HG03354 (cell line): ENCODE measurements around the gene TMEM248.
"Not testable (repeated sequence)": the region's sequence is repeated elsewhere in the genome, so short reads cannot be mapped to it uniquely, and the experiment has no call there.

ENCODE experiments used
- ATAC-seq: cut with Tn5 transposase; IDR thresholded peaks from one replicate; pipeline ENCODE4 v1.9.1; 2021; ENCODE audit warnings: mild to moderate bottlenecking; ENCODE audit not compliant: unreplicated experiment, poor library complexity, severe bottlenecking

The TMEM248 gene

DNA sequence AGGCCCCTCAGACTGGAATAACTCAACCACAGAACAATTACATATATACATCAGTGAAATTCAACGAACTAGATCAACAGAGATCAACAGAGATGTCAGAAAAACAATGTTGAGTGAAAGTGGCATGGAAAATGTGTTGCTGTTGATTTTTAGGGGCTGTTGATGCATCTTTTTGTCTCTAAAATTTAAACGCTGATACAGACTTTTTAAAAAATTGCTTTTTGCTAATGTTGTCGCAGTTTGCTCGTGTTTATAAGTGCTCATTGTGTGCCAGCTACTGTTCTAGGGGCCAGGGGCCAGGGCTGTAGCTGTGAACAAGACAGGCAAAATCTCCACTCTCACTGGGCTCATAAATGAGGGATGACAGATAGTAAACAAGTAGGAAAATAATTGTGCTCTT is 18.3 kb downstream of the TMEM248 start:
- no peak for ATAC-seq

DNA sequence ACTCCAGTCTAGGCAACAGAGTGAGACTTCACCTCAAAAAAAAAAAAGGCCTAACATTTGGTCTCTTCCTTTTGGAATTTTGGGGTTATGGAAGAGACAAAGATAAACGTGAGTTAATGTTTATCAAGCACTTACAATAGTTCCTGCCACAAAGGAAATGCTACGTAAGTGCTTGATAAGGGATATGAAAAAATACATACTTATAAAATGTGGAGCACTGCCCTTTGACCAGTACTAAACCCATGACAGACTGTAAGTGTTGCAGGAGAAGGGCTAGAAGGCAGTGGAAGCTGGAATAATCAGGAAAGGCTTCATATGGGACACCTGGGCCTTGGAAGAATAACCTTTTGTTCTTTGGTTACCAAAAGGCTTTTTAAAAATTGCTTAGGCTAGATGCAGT is 25.5 kb downstream of the TMEM248 start:
- ATAC-seq = no peak

DNA sequence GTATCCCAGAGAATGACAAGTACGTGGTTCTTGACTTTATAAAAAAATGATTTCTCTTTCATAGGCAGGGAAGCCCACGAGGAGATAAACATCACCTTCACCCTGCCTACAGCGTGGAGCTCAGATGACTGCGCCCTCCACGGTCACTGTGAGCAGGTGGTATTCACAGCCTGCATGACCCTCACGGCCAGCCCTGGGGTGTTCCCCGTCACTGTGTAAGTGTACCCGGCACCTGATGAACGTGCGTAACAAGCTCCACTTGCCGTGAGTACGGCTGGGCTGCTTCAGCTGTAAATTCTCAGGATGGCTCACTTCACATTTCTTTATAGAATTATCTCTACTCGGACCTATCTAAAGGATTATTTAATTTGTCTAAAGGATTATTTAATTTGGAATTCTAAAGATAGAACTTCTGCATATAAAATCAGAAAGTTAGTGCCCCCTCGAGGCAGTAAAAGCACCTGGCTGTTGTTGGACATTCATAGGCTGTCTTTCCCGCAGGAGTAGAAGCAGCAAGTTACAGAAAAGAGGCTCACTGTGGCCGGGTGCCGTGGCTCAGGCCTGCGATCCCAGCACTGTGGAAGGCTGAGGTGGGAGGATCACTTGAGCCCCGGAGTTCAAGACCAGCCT is 27.6 kb downstream of the TMEM248 start:
- no peak for ATAC-seq

DNA sequence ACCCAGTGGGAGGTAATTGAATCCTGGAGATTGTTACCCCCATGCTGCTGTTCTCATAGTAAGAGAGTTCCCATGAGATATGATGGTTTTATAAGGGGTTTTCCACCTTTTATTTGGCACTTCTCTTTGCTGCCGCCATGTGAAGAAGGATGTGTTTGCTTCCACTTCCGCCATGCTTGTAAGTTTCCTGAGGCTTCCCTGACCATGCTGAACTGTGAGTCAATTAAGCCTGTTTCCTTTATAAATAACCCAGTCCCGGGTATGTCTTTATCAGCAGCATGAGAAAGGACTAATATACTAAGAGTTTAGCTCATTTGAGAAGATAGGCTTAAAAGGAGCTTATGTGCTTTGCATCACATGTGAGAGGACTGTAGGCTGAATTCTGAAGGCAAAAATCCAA is 29.3 kb downstream of the TMEM248 start:
- ATAC-seq = no peak

DNA sequence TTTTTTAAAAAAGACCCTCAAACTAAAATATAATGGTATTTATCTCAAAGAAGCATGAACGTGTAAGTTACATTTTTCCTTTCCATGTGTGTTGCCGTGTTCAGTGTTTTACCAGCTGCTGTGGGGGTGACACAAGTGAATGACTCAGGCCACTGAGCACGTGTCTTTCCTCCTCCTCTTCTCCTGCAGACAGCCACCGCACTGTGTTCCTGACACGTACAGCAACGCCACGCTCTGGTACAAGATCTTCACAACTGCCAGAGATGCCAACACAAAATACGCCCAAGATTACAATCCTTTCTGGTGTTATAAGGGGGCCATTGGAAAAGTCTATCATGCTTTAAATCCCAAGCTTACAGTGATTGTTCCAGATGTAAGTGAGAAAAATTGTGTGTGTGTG is 29.7 kb downstream of the TMEM248 start:
- no peak for ATAC-seq

DNA sequence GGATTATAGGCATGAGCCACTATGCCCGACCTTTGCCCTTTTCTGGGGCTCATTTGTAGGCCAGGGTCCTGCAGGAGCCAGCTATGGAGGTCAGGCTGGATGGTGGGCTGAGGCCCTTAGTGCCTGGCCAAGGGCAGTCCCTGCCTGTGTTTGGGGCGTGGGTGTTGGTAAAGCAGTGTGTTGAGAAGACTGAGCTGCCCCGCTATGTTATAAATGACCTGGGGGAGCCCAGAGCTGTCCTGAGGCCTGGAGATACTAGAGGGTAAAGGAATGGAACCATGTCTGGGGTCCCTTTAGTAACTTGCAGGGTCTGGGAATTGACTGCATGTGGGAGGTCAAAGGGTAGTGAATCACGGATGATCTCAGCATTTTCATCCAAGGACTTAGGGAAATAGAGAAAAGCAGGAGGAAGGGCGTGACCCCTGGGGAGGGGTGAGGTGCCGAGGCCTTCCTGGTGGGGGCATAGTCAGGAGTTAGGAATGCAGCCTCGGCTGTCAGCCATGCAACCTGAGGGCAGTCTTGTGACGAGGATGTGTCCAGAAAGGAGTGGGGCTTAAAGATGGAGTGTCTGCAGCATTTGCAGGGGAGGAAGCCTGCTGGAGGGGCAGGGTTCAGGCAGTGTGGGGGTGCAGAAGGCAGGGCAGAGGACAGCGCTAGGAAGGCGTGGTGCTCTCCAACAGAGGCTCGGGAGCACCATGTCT is 31.5 kb downstream of the TMEM248 start:
- ATAC-seq = no peak

DNA sequence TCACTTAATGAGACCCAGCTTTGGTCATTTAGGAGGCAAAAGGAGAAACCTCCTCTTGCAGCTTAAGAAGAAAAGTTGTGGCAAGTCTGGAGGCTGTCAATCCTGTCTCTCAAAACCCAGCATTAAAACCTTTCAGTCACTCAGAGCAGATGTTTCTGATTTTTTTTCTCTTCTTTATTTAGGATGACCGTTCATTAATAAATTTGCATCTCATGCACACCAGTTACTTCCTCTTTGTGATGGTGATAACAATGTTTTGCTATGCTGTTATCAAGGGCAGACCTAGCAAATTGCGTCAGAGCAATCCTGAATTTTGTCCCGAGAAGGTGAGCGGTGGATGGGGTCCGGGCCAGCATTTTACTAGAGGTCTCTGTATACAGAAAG is 32.0 kb downstream of the TMEM248 start:
- no peak for ATAC-seq

DNA sequence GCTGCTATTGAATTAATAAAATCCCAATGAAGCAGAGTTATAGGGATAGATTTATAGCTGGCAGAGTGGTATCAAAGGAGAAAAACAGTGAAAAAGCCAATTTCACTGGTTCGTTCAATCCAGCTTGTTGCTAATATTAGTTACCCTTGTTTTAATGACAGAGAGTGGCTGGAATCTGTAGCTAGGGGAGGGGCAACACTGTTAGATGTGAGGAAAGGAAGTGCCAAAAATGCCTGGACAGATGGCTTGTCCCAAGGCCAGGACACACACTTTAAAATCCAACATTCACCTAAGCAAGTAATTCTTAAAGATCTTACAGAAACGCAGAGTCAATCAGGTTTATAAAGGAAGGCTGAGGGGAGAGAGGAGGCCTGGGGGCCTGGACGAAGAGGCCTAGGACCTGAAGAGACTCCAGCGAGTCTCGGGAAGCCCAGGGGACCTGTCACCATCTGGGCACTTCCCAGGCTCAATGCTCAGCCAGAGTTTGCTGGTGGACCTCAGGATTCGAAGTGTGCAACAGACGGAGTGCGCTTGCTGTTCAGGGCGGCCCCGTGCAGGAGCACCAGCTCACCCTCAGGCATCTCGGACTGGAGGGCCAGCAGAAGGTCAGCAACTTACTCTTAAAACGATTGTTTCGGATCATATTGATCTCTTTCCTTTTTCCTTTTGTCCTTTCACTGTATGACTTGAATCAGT is 36.7 kb downstream of the TMEM248 start:
- ATAC-seq = no peak

DNA sequence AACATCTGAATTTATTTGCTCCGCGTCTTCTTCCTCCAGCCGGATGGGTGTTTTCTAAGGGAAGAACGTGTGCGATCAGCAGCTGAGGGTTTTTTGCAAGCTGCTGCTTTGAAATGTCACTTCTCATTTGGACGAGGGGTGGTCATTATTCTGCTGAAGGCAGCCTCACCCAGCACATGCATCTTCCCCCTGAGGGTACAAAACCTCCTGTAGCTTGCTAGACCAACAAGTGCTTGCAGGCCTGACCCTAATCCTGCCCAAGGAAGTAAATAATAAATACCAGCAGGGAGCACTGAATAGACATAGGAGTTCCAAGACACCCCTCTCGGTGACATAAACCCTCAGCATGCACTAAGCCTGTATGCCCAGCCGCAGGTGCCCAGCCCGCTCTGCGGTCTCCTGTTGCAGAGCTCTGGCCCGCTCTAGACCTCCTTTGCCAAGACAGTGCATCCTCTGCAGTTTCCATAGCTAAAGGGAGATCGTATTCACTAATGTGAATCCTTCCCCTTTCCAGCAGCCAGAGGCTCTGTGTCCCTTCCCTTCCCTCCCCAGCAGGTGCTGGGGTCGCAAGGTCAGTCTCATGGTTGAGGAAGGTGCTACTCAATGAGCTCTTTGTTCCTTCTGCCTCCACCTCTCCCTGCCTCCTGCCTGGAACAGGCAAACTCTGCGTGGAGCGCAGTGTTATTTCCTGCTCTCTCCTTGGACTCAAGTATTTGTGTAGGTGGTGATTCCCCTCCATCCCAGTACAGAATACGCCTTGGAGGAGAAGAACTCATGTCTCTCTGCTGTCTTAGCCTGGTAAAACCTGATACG is 37.7 kb downstream of the TMEM248 start:
- ATAC-seq = no peak

DNA sequence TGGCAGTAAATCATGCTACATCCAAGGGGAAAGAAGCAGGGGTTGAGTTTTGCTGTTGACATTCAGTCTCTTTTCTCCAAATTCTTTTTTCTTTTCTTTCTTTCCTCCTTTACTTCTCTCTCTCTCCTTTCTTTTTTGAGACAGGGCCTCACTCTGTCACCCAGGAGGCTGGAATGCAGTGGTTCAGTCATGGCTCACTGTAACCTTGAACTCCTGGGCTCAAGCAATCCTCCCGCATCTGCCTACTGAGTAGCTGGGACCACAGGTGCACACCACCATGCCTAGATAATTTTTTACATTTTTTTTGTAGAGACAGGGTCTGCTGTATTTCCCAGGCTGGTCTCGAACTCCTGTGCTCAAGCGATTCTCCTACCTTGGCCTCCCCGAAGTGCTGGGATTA is 39.2 kb downstream of the TMEM248 start:
- ATAC-seq = no peak

DNA sequence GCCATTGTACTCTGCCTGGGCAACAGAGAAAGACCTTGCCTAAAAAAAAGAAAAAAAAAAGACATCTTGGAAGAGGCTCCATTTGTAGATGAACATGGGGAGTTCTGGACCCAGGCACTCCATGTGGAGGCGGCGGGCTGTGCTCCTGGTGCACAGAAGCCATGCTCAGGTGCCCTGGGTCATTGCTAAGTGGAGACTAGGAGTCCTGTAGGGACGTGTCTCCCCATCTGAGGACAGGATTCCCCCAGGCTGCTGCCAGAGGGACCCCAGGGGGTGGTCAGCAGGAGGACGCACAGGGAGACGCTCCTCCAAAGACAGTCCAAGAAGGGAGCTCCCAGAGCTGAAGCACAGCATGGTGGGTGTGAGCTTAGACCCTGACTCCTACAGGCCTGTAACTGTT is 40.1 kb downstream of the TMEM248 start:
- ATAC-seq = no peak

DNA sequence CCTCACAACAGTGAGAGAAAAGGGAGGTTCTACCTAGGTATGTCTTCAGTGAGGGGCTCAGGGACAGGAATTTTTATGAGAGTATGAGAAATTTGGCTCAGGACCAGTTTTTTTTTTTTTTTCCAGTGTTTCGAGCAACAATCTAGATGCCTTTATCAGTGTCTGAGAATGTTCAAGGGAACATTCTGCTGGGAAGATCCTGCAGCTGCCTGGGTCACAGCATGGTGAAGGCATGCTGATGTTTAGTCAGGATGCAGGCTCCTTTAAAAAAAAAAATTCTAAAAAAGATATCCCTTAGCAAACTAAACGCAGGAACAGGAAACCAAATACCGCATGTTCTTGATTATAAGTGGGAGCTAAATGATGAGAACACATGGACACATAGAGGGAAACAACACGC is 43.4 kb downstream of the TMEM248 start:
- no peak for ATAC-seq

DNA sequence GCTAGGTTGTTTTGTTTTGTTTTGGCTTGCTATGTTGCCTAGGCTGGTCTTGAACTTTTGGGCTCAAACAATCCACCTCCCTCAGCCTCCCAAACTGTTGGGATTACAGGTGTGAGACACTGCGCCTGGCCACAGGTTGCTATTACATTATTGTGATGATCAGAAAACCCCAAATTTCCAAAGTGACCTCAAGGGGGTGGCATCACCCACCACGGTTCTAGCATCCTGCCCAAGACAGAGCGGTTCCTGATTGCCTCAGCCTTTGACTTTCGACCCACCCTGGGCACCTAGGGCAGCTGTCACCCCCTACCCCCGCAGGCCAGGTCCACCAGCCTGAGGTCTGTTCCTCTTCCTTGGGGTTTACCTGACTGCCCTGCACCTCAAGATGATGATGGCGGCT is 46.0 kb downstream of the TMEM248 start:
- ATAC-seq = no peak

DNA sequence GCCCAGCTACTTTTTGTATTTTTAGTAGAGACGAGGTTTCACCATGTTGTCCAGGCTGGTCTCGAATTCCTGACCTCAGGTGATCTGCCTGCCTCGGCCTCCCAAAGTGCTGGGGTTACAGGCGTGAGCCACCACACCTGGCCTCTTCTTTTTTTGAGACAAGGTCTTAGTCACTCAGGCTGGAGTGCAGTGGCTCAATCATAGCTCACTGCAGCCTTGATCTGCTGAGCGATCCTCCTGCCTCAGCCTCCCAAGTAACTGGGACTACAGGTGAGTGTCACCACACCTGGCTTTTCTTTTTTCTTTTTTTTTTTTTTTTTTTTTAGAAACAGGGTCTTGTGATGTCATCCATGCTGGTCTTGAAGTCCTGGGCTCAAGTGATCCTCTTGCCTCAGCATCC is 48.0 kb downstream of the TMEM248 start:
- ATAC-seq = not testable (repeated sequence)

DNA sequence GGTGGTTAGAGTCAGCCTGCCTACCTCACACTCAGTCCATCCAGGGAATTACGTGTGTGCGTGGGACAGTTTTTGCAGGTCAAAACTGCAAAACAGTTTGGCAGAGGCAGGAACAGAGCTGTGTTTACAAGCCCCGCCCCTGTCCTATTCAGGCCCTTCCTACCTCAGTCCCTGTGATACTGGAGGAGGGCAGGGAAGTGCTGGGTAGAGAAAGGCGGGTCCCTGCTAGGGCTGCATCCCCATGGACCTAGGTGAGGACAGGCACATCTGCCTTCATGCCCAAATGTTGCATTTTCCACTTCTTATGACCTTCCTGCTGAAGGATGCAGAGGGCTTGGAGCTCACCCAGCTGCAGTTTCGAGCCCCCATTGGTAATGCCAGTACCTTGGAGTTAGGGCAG is 49.3 kb downstream of the TMEM248 start:
- ATAC-seq = no peak

DNA sequence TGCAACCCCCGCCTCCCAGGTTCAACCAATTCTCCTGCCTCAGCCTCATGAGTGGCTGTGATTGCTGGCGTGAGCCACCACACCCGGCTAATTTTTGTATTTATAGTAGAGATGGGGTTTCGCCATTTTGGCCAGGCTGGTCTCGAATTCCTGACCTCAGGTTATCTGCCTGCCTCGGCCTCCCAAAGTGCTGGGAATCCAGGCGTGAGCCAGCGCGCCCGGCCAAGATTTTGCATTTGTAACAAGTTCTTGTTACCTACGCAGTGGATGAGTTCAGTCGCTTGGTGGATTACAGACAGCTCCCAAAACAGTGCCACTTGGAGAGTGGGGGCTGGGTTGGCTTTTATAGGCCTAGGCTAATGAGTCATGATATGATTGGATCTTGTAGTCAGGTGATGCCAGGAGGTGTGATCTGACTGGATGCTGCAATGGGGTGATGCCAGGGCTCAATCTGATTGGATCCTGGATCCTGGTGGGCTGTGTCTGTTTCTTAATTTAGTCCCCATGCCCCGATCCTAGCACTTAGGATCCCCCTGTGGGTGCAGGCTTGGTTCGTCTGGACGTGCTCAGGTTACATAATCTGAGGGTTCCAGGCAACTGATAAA is 54.1 kb downstream of the TMEM248 start:
- ATAC-seq = no peak

DNA sequence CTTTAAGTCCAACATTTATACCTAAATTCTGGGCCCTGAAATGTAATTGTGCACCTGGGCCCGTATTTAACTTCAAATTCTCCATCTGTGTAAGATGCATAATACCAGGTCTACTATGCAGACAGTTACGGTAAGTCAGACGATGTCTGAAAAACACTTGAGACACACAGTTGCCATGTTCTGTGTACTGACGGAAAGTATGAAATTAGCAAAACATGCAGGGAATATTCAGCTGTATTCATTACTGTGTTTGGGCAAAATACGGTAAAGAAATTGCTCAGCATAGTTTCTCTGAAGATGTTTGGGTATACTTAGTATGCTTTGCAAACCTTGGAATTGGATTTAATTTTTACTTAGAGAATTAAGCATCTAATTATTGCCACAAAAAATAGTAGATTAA is 57.3 kb downstream of the TMEM248 start:
- ATAC-seq = not testable (repeated sequence)

DNA sequence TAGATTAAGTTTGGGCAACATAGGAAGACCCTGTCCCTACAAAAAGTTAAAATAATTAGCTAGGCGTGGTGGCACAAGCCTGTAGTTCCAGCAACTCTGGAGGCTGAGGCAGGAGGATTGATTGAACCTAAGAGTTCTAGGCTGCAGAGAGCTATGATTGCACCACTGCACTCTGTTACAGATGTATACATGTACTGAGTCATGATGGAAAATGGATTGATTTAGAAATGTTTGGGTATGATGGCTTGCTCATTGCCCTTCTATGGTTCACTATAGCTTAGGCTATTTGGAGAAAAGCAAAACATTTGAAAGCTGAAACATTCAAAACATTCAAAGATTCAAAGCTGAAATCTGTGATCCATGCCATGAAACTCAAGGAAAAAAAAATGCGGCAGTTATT is 58.0 kb downstream of the TMEM248 start:
- not testable (repeated sequence) for ATAC-seq

DNA sequence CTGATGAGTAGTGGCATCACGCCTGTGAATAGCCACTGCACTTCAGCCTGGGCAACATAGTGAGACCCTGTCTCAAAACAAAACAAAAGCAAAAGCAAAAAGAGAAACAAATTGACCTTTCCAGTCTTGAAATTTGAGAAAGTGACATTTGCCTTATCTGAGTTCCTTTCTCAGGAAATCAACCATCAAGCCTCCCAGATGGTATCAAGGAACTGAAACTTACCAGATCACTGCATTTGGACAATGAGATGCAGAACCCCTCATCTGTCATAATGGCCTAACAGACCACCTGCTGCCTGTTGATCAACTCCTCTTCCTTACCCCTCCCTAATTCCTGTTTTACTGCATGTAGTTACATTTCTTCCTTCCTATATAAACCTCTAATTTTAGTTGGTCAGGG is 59.3 kb downstream of the TMEM248 start:
- ATAC-seq = not testable (repeated sequence)

DNA sequence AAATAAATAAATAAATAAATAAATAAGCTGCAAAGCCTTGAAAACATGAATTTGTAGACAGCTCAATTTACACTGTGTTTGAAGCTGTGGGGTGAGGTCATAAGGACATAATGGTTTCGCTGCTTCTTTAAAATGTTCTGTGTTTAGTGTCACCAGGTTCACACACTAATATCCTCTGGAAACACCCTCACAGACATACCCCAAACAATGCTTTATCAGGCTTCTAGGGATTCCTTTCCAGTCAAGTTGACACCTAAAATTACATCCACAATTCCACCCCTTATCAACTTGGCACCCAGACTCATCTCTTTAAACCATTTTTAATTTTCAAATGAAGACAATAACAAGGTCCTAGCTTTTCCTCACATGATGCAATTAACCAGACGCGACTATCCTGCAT is 68.5 kb downstream of the TMEM248 start:
- not testable (repeated sequence) for ATAC-seq
